ENCODE results near the gene DUSP28.

The DUSP28 gene

GRCh38 chr2:240600451-240600961 is 40.3 kb downstream of the DUSP28 start:
- Histone ChIP-seq H3K4me3 (ENCODE audit: low read depth in 1 of 2, low read length in 1 of 2) (no peak overlapping the region), H3K4me1 (ENCODE audit: control insufficient read depth in 1 of 2, insufficient read depth in 1 of 2, low read depth in 1 of 2, low read length in 1 of 2) (no peaks in the 10 kb centered on the region), H3K27ac (no peak overlapping the region), H3K27me3 (no peaks in the 10 kb centered on the region), H3K36me3 (peaks cover 63% of the 10 kb centered on the region), H3K9me3 (no peaks in the 10 kb centered on the region)
- TF ChIP-seq, protein P1, sequence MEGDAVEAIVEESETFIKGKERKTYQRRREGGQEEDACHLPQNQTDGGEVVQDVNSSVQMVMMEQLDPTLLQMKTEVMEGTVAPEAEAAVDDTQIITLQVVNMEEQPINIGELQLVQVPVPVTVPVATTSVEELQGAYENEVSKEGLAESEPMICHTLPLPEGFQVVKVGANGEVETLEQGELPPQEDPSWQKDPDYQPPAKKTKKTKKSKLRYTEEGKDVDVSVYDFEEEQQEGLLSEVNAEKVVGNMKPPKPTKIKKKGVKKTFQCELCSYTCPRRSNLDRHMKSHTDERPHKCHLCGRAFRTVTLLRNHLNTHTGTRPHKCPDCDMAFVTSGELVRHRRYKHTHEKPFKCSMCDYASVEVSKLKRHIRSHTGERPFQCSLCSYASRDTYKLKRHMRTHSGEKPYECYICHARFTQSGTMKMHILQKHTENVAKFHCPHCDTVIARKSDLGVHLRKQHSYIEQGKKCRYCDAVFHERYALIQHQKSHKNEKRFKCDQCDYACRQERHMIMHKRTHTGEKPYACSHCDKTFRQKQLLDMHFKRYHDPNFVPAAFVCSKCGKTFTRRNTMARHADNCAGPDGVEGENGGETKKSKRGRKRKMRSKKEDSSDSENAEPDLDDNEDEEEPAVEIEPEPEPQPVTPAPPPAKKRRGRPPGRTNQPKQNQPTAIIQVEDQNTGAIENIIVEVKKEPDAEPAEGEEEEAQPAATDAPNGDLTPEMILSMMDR (IDR thresholded peaks at IDR 0.05), result no peak

DNA sequence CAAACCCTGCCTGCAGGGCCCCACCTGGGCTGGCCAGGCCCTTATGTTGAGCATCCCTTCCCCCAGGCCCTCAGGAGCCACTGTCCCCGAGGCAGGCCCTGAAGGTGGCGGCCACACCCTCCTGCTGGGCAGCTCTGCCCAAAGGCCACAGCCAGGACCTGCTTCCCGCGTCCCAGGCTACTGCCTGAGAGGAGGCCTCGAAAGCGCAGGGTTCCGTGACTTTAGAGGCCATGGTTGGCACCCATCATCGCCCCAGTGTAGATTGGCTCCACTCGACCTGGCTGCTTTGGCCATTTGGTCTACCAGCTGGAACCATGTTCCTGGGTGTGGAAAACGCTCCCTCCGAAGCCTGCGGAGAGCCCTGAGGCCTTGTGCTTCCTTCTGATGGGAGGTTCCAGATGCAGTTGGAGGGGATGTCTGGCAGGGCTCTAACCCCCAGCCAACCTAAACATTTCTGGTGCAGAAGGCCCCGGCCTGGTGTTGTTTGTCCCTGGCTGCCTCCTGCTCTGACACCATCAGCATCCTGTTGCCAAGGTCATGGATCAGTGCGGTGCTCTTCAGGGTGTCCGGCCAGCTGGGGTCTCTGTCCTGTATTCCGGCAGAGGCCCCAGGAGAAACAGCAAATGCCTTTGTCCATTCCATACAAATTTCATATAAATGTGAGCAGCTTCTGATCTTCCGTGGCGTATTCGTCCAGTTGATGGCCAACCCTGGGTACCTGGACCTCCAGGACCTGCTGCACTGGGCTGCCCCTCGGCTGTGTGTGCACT is 41.1 kb downstream of the DUSP28 start:
- TF ChIP-seq, protein P1 (IDR thresholded peaks at IDR 0.05), result no peak
- H3K27ac ChIP-seq, result no peak overlapping the region
- no peaks in the 10 kb centered on the region for H3K4me1 ChIP-seq (ENCODE audit: control insufficient read depth in 1 of 2, insufficient read depth in 1 of 2, low read depth in 1 of 2, low read length in 1 of 2)
- no peaks in the 10 kb centered on the region for H3K27me3 ChIP-seq
- H3K9me3 ChIP-seq, result no peaks in the 10 kb centered on the region
- H3K36me3 ChIP-seq, result peaks cover 55% of the 10 kb centered on the region
- H3K4me3 ChIP-seq (ENCODE audit: low read depth in 1 of 2, low read length in 1 of 2), result no peak overlapping the region

DNA sequence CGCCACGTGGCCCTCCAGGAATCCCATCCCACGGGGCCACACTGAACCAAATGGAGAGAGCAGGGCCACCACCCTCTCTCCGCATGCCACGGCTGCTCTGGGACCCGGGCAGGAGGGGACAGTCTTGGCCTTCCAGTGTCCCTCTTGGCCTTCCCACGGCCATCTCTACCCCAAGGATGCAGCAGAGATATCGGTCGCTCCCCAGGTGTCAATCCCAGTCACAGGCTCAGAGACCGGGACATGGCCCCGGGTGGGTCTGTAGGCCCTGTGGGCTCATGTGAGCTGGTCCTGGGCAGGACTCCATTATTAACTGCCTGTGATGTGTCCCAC is 41.6 kb downstream of the DUSP28 start:
- Histone ChIP-seq H3K9me3 (no peaks in the 10 kb centered on the region), H3K27me3 (no peaks in the 10 kb centered on the region), H3K27ac (no peak overlapping the region), H3K4me1 (ENCODE audit: control insufficient read depth in 1 of 2, insufficient read depth in 1 of 2, low read depth in 1 of 2, low read length in 1 of 2) (no peaks in the 10 kb centered on the region), H3K36me3 (peaks cover 50% of the 10 kb centered on the region), H3K4me3 (ENCODE audit: low read depth in 1 of 2, low read length in 1 of 2) (no peak overlapping the region)
- TF ChIP-seq, protein P1 (IDR thresholded peaks at IDR 0.05), result no peak

DNA sequence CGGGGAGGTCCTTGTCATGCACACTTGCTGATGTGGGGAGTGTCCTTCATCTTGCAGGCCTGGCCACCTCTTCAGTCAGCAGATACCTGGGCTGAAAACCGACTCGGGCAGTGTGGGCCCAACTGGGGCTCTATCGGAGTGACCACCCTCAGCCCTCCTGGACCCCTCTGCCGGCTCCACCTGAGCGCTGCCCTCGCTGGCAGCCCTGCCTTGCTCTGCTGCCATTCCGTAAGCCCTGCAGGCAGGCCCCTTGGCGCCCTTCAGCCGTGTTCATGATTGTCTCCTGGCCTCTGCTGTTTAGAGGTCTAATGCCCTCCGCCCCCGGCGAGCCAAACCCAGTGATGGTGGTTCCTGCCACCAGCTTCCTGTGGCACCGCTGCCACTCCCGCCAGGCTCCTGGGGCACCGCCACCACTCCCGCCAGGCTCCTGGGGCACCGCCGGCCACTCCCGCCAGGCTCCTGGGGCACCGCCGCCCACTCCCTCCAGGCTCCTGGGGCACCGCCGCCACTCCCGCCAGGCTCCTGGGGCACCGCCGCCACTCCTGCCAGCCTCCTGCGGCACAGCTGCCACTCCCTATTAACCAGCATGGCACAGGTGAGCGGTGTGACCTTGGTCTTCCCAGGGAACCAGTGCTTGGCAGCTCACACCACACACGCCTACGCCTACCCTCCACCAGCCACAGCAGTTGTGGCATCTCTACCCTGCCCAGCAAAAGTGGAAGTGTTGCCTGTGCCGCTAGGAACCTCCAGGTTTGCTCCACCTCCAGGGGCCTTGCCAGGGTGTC is 42.3 kb downstream of the DUSP28 start:
- Histone ChIP-seq H3K4me3 (ENCODE audit: low read depth in 1 of 2, low read length in 1 of 2) (no peak overlapping the region), H3K36me3 (peaks cover 43% of the 10 kb centered on the region), H3K4me1 (ENCODE audit: control insufficient read depth in 1 of 2, insufficient read depth in 1 of 2, low read depth in 1 of 2, low read length in 1 of 2) (no peaks in the 10 kb centered on the region), H3K27me3 (no peaks in the 10 kb centered on the region), H3K27ac (no peak overlapping the region), H3K9me3 (no peaks in the 10 kb centered on the region)
- TF ChIP-seq, protein P1 (IDR thresholded peaks at IDR 0.05), result no peak

- TF ChIP-seq, protein P1 (IDR thresholded peaks at IDR 0.05), result no peak
- Histone ChIP-seq H3K27me3 (no peaks in the 10 kb centered on the region), H3K4me3 (ENCODE audit: low read depth in 1 of 2, low read length in 1 of 2) (no peak overlapping the region), H3K36me3 (peaks cover 35% of the 10 kb centered on the region), H3K9me3 (no peaks in the 10 kb centered on the region), H3K4me1 (ENCODE audit: control insufficient read depth in 1 of 2, insufficient read depth in 1 of 2, low read depth in 1 of 2, low read length in 1 of 2) (no peaks in the 10 kb centered on the region), H3K27ac (no peak overlapping the region)
These were observed 43.1 kb downstream of the DUSP28 start for GRCh38 chr2:240603081-240603835.
